ENCODE results near the gene SYCE3. TPM values are rescaled to one million over a fixed set of nuclear protein-coding genes. Genes with fewer than 3 reads are reported as not detected.

SYCE3 gene
- total RNA-seq, 1 donor from 2014 or later = not detected

DNA sequence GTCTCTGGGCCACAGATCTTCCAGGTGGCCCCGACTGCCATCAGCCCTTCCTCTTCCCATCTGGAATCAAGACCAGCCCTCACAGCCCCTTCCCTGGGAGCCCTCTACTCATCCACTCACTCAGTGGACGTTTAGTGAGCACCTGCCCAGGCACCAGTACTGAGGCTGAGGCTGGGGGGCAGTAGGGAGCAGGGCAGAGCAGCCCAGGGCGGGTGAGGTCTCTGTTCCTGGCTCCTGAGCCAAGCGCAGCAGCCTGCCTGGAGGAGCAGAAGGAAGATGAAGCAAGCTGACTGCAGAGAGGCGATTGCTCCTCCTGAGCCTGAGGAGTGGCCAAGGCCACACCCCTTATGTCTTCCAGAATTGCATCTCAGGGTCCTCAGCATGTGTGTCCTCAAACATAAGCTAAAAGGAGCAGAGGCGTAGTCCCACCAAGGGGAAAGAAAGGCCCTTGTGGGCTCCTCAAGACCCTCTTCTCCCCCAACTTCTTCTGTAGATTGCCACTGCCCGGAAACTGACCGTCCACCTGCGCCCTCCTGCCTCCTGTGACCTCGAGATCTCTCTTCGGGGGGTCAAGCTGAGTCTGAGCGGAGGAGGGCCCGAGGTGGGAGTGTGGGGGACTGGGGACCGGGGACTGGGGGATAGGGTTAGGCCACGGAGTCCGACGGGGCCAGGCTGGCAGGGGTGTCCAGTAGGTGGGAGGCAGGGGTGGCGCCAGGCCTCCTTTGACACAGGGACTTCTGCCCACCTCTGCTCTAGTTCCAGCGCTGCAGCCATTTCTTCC lies 43.6 kb upstream of the SYCE3 start:
- no peaks in the 10 kb centered on the region for H3K9me3 Mint-ChIP-seq (ENCODE audit: low read depth)

DNA sequence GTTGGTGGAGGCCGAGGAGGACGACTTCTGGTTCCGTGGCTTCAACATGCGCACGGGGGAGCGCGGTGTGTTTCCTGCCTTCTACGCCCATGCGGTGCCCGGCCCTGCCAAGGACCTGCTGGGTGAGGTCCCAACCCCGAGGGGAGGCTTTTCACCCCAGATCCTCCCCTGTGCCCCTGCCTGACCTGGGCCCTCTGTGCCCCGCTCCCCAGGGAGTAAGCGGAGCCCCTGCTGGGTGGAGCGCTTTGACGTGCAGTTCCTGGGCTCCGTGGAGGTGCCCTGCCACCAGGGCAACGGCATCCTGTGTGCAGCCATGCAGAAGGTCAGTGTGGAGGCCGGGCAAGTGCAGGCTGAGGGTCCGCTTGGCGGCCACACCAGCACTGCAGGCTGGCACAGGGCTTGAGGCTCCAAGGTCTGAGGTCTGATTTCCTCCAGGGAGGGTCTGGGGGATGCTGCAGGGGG lies 42.9 kb upstream of the SYCE3 start:
- TF ChIP-seq, protein P1, sequence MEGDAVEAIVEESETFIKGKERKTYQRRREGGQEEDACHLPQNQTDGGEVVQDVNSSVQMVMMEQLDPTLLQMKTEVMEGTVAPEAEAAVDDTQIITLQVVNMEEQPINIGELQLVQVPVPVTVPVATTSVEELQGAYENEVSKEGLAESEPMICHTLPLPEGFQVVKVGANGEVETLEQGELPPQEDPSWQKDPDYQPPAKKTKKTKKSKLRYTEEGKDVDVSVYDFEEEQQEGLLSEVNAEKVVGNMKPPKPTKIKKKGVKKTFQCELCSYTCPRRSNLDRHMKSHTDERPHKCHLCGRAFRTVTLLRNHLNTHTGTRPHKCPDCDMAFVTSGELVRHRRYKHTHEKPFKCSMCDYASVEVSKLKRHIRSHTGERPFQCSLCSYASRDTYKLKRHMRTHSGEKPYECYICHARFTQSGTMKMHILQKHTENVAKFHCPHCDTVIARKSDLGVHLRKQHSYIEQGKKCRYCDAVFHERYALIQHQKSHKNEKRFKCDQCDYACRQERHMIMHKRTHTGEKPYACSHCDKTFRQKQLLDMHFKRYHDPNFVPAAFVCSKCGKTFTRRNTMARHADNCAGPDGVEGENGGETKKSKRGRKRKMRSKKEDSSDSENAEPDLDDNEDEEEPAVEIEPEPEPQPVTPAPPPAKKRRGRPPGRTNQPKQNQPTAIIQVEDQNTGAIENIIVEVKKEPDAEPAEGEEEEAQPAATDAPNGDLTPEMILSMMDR (IDR thresholded peaks at IDR 0.05; ENCODE audit: unreplicated experiment) = no peak
- H3K27me3 Mint-ChIP-seq = peaks cover 51% of the 10 kb centered on the region
- H3K27ac Mint-ChIP-seq = no peak overlapping the region
- no peak overlapping the region for H3K4me3 Mint-ChIP-seq (ENCODE audit: low read depth)
- H3K9me3 Mint-ChIP-seq (ENCODE audit: low read depth) = no peaks in the 10 kb centered on the region
- H3K4me1 Mint-ChIP-seq (ENCODE audit: low read depth) = peaks cover 1% of the 10 kb centered on the region
- no peak for DNase-seq (ENCODE audit: low spot score, unreplicated experiment)
- no peaks in the 10 kb centered on the region for H3K36me3 Mint-ChIP-seq (ENCODE audit: insufficient read depth)

More for the DNA sequence above, 43.6 kb upstream of the SYCE3 start:
- DNase-seq (ENCODE audit: low spot score, unreplicated experiment) = no peak
- no peak overlapping the region for H3K4me3 Mint-ChIP-seq (ENCODE audit: low read depth)
- peaks cover 54% of the 10 kb centered on the region for H3K27me3 Mint-ChIP-seq
- TF ChIP-seq, protein P1 (IDR thresholded peaks at IDR 0.05; ENCODE audit: unreplicated experiment) = no peak
- peaks cover 1% of the 10 kb centered on the region for H3K4me1 Mint-ChIP-seq (ENCODE audit: low read depth)
- no peak overlapping the region for H3K27ac Mint-ChIP-seq
- H3K36me3 Mint-ChIP-seq (ENCODE audit: insufficient read depth) = no peaks in the 10 kb centered on the region

DNA sequence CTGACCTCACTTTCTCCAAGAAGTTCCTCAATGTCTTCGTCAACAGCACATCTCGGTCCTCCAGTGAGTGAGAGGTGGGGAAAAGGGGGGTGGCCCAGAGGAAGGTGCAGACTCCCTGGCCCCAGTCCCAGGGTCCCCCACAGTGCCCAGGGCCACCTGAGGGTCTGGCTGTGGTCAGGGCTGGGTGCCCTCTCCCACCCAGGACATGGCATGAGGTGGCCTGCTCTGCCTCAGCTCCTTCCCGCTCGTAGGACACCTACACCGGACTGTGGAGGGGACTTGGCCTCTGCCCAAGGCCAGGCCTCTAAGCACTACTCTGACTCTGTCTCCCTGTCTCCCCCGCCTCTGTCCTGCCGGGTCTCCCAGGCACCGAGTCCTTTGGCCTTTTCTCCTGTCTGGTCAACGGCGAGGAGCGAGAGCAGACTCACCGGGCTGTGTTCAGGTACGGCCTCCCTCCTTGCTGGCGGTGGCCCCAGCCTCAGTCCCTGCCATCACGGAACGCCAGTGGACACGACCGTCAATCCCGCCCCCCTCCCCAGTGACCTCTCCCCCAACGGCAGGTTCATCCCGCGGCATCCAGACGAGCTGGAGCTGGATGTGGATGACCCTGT lies 42.4 kb upstream of the SYCE3 start:
- TF ChIP-seq, protein P1 (IDR thresholded peaks at IDR 0.05; ENCODE audit: unreplicated experiment) = no peak
- Mint-ChIP-seq H3K4me3 (ENCODE audit: low read depth) (no peak overlapping the region), H3K27me3 (peaks cover 47% of the 10 kb centered on the region), H3K9me3 (ENCODE audit: low read depth) (no peaks in the 10 kb centered on the region), H3K36me3 (ENCODE audit: insufficient read depth) (no peaks in the 10 kb centered on the region), H3K4me1 (ENCODE audit: low read depth) (peaks cover 1% of the 10 kb centered on the region), H3K27ac (no peak overlapping the region)
- DNase-seq (ENCODE audit: low spot score, unreplicated experiment) = no peak

DNA sequence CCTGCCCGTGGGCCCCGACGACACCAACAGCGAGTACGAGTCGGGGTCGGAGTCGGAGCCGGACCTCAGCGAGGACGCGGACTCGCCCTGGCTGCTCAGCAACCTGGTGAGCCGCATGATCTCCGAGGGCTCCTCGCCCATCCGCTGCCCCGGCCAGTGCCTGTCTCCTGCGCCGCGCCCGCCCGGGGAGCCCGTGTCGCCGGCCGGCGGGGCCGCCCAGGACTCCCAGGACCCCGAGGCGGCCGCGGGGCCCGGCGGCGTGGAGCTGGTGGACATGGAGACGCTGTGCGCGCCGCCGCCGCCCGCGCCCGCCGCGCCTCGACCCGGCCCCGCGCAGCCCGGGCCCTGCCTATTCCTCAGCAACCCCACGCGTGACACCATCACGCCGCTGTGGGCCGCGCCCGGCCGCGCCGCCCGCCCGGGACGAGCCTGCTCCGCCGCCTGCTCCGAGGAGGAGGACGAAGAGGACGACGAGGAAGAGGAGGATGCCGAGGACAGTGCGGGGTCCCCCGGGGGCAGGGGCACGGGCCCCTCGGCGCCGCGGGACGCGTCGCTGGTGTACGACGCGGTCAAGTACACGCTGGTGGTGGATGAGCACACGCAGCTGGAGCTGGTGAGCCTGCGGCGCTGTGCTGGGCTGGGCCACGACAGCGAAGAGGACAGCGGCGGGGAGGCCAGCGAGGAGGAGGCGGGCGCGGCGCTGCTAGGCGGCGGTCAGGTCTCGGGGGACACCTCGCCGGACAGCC lies 41.7 kb upstream of the SYCE3 start:
- no peak overlapping the region for H3K4me3 Mint-ChIP-seq (ENCODE audit: low read depth)
- no peak for DNase-seq (ENCODE audit: low spot score, unreplicated experiment)
- H3K9me3 Mint-ChIP-seq (ENCODE audit: low read depth) = no peaks in the 10 kb centered on the region
- peaks cover 47% of the 10 kb centered on the region for H3K27me3 Mint-ChIP-seq
- peaks cover 3% of the 10 kb centered on the region for H3K36me3 Mint-ChIP-seq (ENCODE audit: insufficient read depth)
- H3K27ac Mint-ChIP-seq = no peak overlapping the region
- TF ChIP-seq, protein P1 (IDR thresholded peaks at IDR 0.05; ENCODE audit: unreplicated experiment) = no peak
- H3K4me1 Mint-ChIP-seq (ENCODE audit: low read depth) = peaks cover 5% of the 10 kb centered on the region

Data from progenitor cell of endocrine pancreas (in vitro differentiated cells).